HL-60 (cell line): ENCODE results near the gene KCNG4.

ENCODE experiments used
- CTCF ChIP-seq: IDR thresholded peaks from one replicate; pipeline ENCODE4 v1.5.1; 2011; ENCODE audit warnings: low read length, control low read depth, inconsistent platforms; ENCODE audit not compliant: insufficient read depth
- POLR2AphosphoS5 ChIP-seq: IDR thresholded peaks from 2 replicates; pipeline ENCODE4 v1.6.1; 2012; ENCODE audit warnings: low read depth
- REST ChIP-seq: IDR thresholded peaks from 2 replicates; pipeline ENCODE4 v1.6.1; 2012; ENCODE audit warnings: low read depth; ENCODE audit not compliant: insufficient replicate concordance

- no peak for TF ChIP-seq CTCF
- TF ChIP-seq POLR2AphosphoS5: no peak
- TF ChIP-seq REST: no peak
Observed at GRCh38 chr16:84214451-84215066, 25.3 kb downstream of the KCNG4 start.
